IMR-90 (cell line): ENCODE measurements around the gene CTR9. TPM values are rescaled to one million over a fixed set of nuclear protein-coding genes. Genes with fewer than 3 reads are reported as not detected.

ENCODE experiments used
- ATAC-seq: fragments of 200-7000 bp; cut with Tn5 transposase; 2 replicates; pipeline ENCODE4 v1.9.1; 2020; ENCODE audit warnings: low read depth, mild to moderate bottlenecking, moderate library complexity
- BruUV-seq: library from RNA; stranded (reverse); fragments of 400-500 nt; replicated peaks from 2 replicates; lab custom pipeline; 2021; lab: Mats Ljungman, UMichigan
- CTCF ChIA-PET: fragments of 300-600 bp; formaldehyde crosslinking; extraction: SDS; loops from one replicate; lab custom pipeline; 2021; ENCODE audit warnings: antibody characterized with exemption; lab: Yijun Ruan, JAX
- POLR2A ChIA-PET: fragments of 300-600 bp; sonication (Branson Sonifier 250); formaldehyde crosslinking; loops from one replicate; lab custom pipeline; 2022; ENCODE audit warnings: antibody characterized with exemption; ENCODE audit not compliant: unreplicated experiment; lab: Charles Lee
- DNase-seq: peaks from one replicate; pipeline ENCODE4 v3.0.0; 2013
- H2AFZ ChIP-seq: replicated peaks from 2 replicates; pipeline ENCODE3; 2013; ENCODE audit warnings: low read length, mild to moderate bottlenecking; ENCODE audit not compliant: poor library complexity
- H2AK5ac ChIP-seq: 2 replicates; pipeline ENCODE4 v1.6.1; 2013; ENCODE audit warnings: low read depth, low read length, inconsistent platforms
- H2AK9ac ChIP-seq: replicated peaks from 2 replicates; pipeline ENCODE3; 2013; ENCODE audit warnings: mild to moderate bottlenecking, low read depth, low read length, moderate library complexity; ENCODE audit not compliant: poor library complexity
- H2BK120ac ChIP-seq: 2 replicates; pipeline ENCODE4 v1.6.1; 2013; ENCODE audit warnings: low read depth, low read length, inconsistent platforms
- H2BK15ac ChIP-seq: 3 replicates; pipeline ENCODE4 v1.6.1; 2013; ENCODE audit warnings: low read depth, low read length, inconsistent platforms
- H2BK20ac ChIP-seq: 2 replicates; pipeline ENCODE4 v1.6.1; 2013; ENCODE audit warnings: low read depth, mild to moderate bottlenecking, inconsistent platforms, low read length, moderate library complexity
- H2BK5ac ChIP-seq: 2 replicates; pipeline ENCODE4 v1.6.1; 2013; ENCODE audit warnings: mild to moderate bottlenecking, low read depth, low read length, inconsistent platforms; ENCODE audit not compliant: poor library complexity, severe bottlenecking
- H3K14ac ChIP-seq: replicated peaks from 2 replicates; pipeline ENCODE4 v1.6.1; 2013; ENCODE audit warnings: low read depth, low read length, inconsistent platforms
- H3K18ac ChIP-seq: 2 replicates; pipeline ENCODE4 v1.6.1; 2013; ENCODE audit warnings: low read depth, low read length, control low read depth
- H3K23ac ChIP-seq: 2 replicates; pipeline ENCODE4 v1.6.1; 2013; ENCODE audit warnings: low read depth, low read length, inconsistent platforms
- H3K27ac ChIP-seq: 2 replicates; pipeline ENCODE4 v1.5.1; 2013; ENCODE audit warnings: mild to moderate bottlenecking, control low read depth, low read length; ENCODE audit not compliant: insufficient read depth
- H3K27me3 ChIP-seq: 2 replicates; pipeline ENCODE4 v1.6.1; 2013; ENCODE audit warnings: low read length; ENCODE audit not compliant: control insufficient read depth, insufficient read depth
- H3K36me3 ChIP-seq: 2 replicates; pipeline ENCODE4 v1.6.1; 2013; ENCODE audit warnings: low read length, mixed read lengths; ENCODE audit not compliant: control insufficient read depth, insufficient read depth
- H3K4ac ChIP-seq: 2 replicates; pipeline ENCODE4 v1.6.1; 2013; ENCODE audit warnings: low read depth, low read length, inconsistent platforms
- H3K4me1 ChIP-seq: 2 replicates; pipeline ENCODE4 v1.6.1; 2013; ENCODE audit warnings: low read length, mixed read lengths; ENCODE audit not compliant: control insufficient read depth, insufficient read depth
- H3K4me2 ChIP-seq: 2 replicates; pipeline ENCODE4 v1.6.1; 2013; ENCODE audit warnings: low read depth, mild to moderate bottlenecking, control low read depth, low read length, moderate library complexity
- H3K4me3 ChIP-seq: 2 replicates; pipeline ENCODE4 v1.5.1; 2013; ENCODE audit warnings: low read depth, mild to moderate bottlenecking, control low read depth, low read length, moderate library complexity; ENCODE audit not compliant: insufficient read depth
- H3K56ac ChIP-seq: 2 replicates; pipeline ENCODE4 v1.6.1; 2013; ENCODE audit warnings: low read length, inconsistent platforms; ENCODE audit not compliant: insufficient read depth; ENCODE audit errors: extremely low read depth
- H3K79me1 ChIP-seq, 2 experiments: 2 replicates each; pipeline ENCODE4 v1.6.1; 2013; ENCODE audit warnings: low read length in 2 of 2, inconsistent platforms in 1 of 2, low read depth in 1 of 2
- H3K9ac ChIP-seq: 2 replicates; pipeline ENCODE4 v1.6.1; 2013; ENCODE audit warnings: low read depth, low read length, control low read depth
- H3K9me1 ChIP-seq: 2 replicates; pipeline ENCODE4 v1.6.1; 2013; ENCODE audit warnings: low read length, inconsistent platforms; ENCODE audit not compliant: insufficient read depth
- H3K9me3 ChIP-seq: 2 replicates; pipeline ENCODE4 v1.6.1; 2013; ENCODE audit warnings: low read length; ENCODE audit not compliant: control insufficient read depth, insufficient read depth
- H4K20me1 ChIP-seq: 2 replicates; pipeline ENCODE4 v1.6.1; 2013; ENCODE audit warnings: low read length, inconsistent platforms; ENCODE audit not compliant: insufficient read depth
- H4K5ac ChIP-seq: 2 replicates; pipeline ENCODE4 v1.6.1; 2013; ENCODE audit warnings: mild to moderate bottlenecking, low read depth, low read length, control low read depth
- H4K8ac ChIP-seq, 2 experiments: 2 replicates each; pipeline ENCODE4 v1.6.1; 2013; ENCODE audit warnings: low read depth in 2 of 2, low read length in 2 of 2, control low read depth in 1 of 2, inconsistent platforms in 1 of 2
- H4K91ac ChIP-seq: 2 replicates; pipeline ENCODE4 v1.6.1; 2013; ENCODE audit warnings: low read depth, low read length, inconsistent platforms; ENCODE audit not compliant: insufficient read depth
- MAZ ChIP-seq: IDR thresholded peaks from 2 replicates; pipeline ENCODE4 v1.6.1; 2012; ENCODE audit warnings: low read depth, mild to moderate bottlenecking, low read length, improper control_type of control experiment, moderate library complexity, borderline replicate concordance
- RAD21 ChIP-seq: IDR thresholded peaks from 2 replicates; pipeline ENCODE4 v1.6.1; 2012; ENCODE audit warnings: low read length, improper control_type of control experiment
- RCOR1 ChIP-seq: IDR thresholded peaks from 2 replicates; pipeline ENCODE4 v1.6.1; 2012; ENCODE audit warnings: mild to moderate bottlenecking, low read length, improper control_type of control experiment; ENCODE audit not compliant: insufficient replicate concordance
- SMC3 ChIP-seq: fragments of 150-350 bp; IDR thresholded peaks from 2 replicates; pipeline ENCODE4 v1.6.1; 2016; ENCODE audit warnings: low read depth, mild to moderate bottlenecking, antibody characterized with exemption, low read length, moderate library complexity
- WGBS, 2 experiments: methylation state at CpG; one replicate each; pipeline versions ENCODE4 v1.1.5 to v1.1.7; 2013; ENCODE audit warnings: missing lambda C conversion rate in 2 of 2; ENCODE audit not compliant: insufficient read length in 1 of 2; ENCODE audit errors: extremely low coverage in 2 of 2; 5-methylcytosine and 5-hydroxymethylcytosine counted together
- dilution Hi-C: fragments of 300-500 bp; cut with HindIII; formaldehyde crosslinking; loops from one replicate; pipeline ENCODE4 v1.14.3; 2018; ENCODE audit warnings: low sequenced_read_pairs; ENCODE audit not compliant: unreplicated experiment
- in situ Hi-C: fragments of 300-500 bp; cut with MboI; formaldehyde crosslinking; loops from 3 replicates; pipeline ENCODE4 v1.14.3; 2019; ENCODE audit warnings: low sequenced_read_pairs, inconsistent platforms, mixed read lengths
- intact Hi-C: fragments of 100-400 bp; cut with micrococcal nuclease; formaldehyde crosslinking; loops from 2 replicates; pipeline ENCODE4 v1.10.0; 2022
- polyA plus RNA-seq, 3 experiments: library from polyadenylated mRNA; depleted of rRNA; stranded (reverse); fragments of >200 nt; gene quantifications; 2 replicates each; pipeline ENCODE4 v1.2.3, GENCODE V29; 2012; ENCODE audit warnings: low replicate concordance in 1 of 3
- total RNA-seq: library from RNA; depleted of rRNA; stranded (reverse); fragments of >200 nt; gene quantifications from 2 replicates; pipeline ENCODE4 v1.2.3, GENCODE V29; 2012
- TF ChIP-seq, protein P1 (sequence below): conservative IDR thresholded peaks from 2 replicates; pipeline ENCODE4 v1.5.1; 2012; ENCODE audit warnings: mild to moderate bottlenecking, low read depth, low read length, improper control_type of control experiment

Gene CTR9
- total and polyA plus RNA-seq, 2 of the 4 experiments (the other 2 are of a cell fraction) = 16.8 to 37.1 TPM

DNA sequence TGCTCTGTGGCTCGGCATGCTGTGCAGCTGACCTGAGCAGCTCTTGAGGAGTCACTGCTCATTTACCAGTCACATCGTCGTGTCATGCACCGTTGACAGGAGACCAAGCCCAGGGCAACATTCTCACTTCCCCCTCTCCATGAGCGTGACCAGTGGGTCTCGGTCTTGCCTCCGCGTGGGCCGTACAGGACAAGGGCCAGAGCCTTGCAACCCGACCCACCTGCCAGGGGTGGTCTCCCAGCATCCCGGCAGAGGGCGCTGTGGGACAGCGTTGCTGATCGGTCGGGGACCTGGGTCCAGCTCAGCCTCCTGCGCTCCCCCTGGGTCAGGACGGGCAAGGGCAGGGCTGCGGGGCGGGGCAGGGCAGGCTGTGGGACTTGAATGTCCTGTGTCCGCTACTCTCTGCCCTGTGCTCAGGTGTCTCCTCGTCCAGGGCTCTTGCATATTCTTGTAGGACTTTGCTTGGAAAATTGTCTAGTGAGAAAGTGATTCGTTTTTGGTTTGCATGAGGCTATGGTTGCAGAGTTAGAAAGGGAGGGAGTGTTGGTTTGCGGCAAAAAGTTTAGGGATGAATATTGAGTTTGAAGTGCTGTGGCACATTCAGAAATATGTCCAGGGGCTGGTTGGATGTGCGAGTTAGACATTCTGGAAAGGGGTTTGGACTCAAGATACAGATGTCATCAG, 41.5 kb downstream of the CTR9 start:
- POLR2A ChIA-PET = no interaction called here
- H4K8ac ChIP-seq = no peak overlapping the region
- peaks cover 21% of the 10 kb centered on the region; the same call in 1 of the 2 replicates for H4K20me1 ChIP-seq
- in situ Hi-C loops = loop anchor here (5.0 to 25.0 kb wide), 3 partner anchors 230 to 1470 kb away; no protein-coding TSS in a partner anchor
- H2BK20ac ChIP-seq = no peak overlapping the region
- H3K79me1 ChIP-seq = no peaks in the 10 kb centered on the region
- ATAC-seq (peak; percentile 94), DNase-seq (peak; percentile 62)
- no peak overlapping the region for H3K27ac ChIP-seq
- dilution Hi-C loops = no loop called here
- BruUV-seq = no TSS peak
- CTCF ChIA-PET = interaction anchor here (0.7 to 2.4 kb wide), 17 partner anchors 10 to 996 kb away, joined by 3 to 14 read pairs (median 5); no protein-coding TSS in a partner anchor
- no peak overlapping the region for H2BK15ac ChIP-seq
- H3K4ac ChIP-seq = no peak overlapping the region
- no peak overlapping the region for H3K18ac ChIP-seq
- H3K14ac ChIP-seq = no peak overlapping the region
- no peak overlapping the region for H2BK5ac ChIP-seq
- no peaks in the 10 kb centered on the region for H3K9me1 ChIP-seq
- H3K27me3 ChIP-seq = no peaks in the 10 kb centered on the region
- no peak overlapping the region for H4K91ac ChIP-seq
- no peak overlapping the region for H2BK120ac ChIP-seq
- peaks cover 14% of the 10 kb centered on the region for H3K36me3 ChIP-seq
- no peak overlapping the region; the same call in 1 of the 2 replicates for H2AK5ac ChIP-seq
- no peak overlapping the region for H3K4me3 ChIP-seq
- peak overlapping the region; percentile 68 for H2AFZ ChIP-seq
- no peak overlapping the region for H4K5ac ChIP-seq
- WGBS, 2 experiments = 27% methylated on average over 5 of the region's 24 CpGs; no CpG with 5 or more reads in 1 of the 2 experiments
- H2AK9ac ChIP-seq = no peak overlapping the region
- intact Hi-C loops = loop anchor here (1.0 to 5.0 kb wide), 3 partner anchors 140 to 995 kb away; no protein-coding TSS in a partner anchor
- no peaks in the 10 kb centered on the region for H3K4me1 ChIP-seq
- H3K23ac ChIP-seq = no peak overlapping the region
- peak; percentile 92 for TF ChIP-seq RAD21
- peak; percentile 20; the same call in 1 of the 2 replicates for TF ChIP-seq MAZ
- TF ChIP-seq RCOR1 = no peak
- peak; percentile 79 for TF ChIP-seq SMC3
- TF ChIP-seq, protein P1, sequence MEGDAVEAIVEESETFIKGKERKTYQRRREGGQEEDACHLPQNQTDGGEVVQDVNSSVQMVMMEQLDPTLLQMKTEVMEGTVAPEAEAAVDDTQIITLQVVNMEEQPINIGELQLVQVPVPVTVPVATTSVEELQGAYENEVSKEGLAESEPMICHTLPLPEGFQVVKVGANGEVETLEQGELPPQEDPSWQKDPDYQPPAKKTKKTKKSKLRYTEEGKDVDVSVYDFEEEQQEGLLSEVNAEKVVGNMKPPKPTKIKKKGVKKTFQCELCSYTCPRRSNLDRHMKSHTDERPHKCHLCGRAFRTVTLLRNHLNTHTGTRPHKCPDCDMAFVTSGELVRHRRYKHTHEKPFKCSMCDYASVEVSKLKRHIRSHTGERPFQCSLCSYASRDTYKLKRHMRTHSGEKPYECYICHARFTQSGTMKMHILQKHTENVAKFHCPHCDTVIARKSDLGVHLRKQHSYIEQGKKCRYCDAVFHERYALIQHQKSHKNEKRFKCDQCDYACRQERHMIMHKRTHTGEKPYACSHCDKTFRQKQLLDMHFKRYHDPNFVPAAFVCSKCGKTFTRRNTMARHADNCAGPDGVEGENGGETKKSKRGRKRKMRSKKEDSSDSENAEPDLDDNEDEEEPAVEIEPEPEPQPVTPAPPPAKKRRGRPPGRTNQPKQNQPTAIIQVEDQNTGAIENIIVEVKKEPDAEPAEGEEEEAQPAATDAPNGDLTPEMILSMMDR = peak; percentile 93
- no peak overlapping the region for H3K9ac ChIP-seq
- H3K4me2 ChIP-seq = peak overlapping the region; percentile 74
- H3K56ac ChIP-seq = no peak overlapping the region
- no peaks in the 10 kb centered on the region for H3K9me3 ChIP-seq
